WTC11 (cell line): Measurements from ENCODE around the gene PGM2. TPM values are rescaled to one million over a fixed set of nuclear protein-coding genes. Genes with fewer than 3 reads are reported as not detected.
A peak's percentile ranks its signal among the peaks of the same experiment; 100 is the strongest.

ENCODE experiments used
- ATAC-seq: fragments of 200-7000 bp; cut with Tn5 transposase; 2 replicates; pipeline ENCODE4 v1.10.0; 2021; ENCODE audit warnings: mild to moderate bottlenecking, moderate library complexity
- CTCF ChIA-PET: fragments of 300-600 bp; sonication (Branson Sonifier 250); formaldehyde crosslinking; loops from one replicate; lab custom pipeline; 2021; ENCODE audit warnings: antibody characterized with exemption; lab: Charles Lee
- POLR2A ChIA-PET: fragments of 350-600 bp; sonication (Branson Sonifier 250); formaldehyde crosslinking; loops from one replicate; lab custom pipeline; 2021; ENCODE audit warnings: antibody characterized with exemption; lab: Charles Lee
- DNase-seq: peaks from one replicate; pipeline ENCODE4 v3.0.0; 2021; ENCODE audit warnings: low spot score
- H3K27ac Mint-ChIP-seq: 2 replicates; pipeline ENCODE4 v1.8.0; 2021; ENCODE audit warnings: mixed read lengths
- H3K27me3 Mint-ChIP-seq: 2 replicates; pipeline ENCODE4 v1.8.0; 2021; ENCODE audit warnings: low read depth, mild to moderate bottlenecking, moderate library complexity, mixed read lengths
- H3K36me3 Mint-ChIP-seq: 2 replicates; pipeline ENCODE4 v1.8.0; 2021; ENCODE audit warnings: mixed read lengths
- H3K4me1 Mint-ChIP-seq: 2 replicates; pipeline ENCODE4 v1.8.0; 2022; ENCODE audit warnings: mixed read lengths
- H3K4me3 Mint-ChIP-seq: 2 replicates; pipeline ENCODE4 v1.8.0; 2021; ENCODE audit warnings: mild to moderate bottlenecking, moderate library complexity, mixed read lengths
- H3K9me3 Mint-ChIP-seq: 2 replicates; pipeline ENCODE4 v1.8.0; 2021; ENCODE audit warnings: mixed read lengths
- CREB1 ChIP-seq: sonication (generic); formaldehyde crosslinking; IDR thresholded peaks from 2 replicates; pipeline ENCODE4 v1.8.0; 2023; ENCODE audit warnings: mild to moderate bottlenecking, missing genetic modification reagents
- CREM ChIP-seq: sonication (generic); formaldehyde crosslinking; IDR thresholded peaks from 2 replicates; pipeline ENCODE4 v1.8.1; 2022; ENCODE audit warnings: mild to moderate bottlenecking, missing genetic modification reagents, moderate library complexity
- ESRRA ChIP-seq: sonication (generic); formaldehyde crosslinking; IDR thresholded peaks from 2 replicates; pipeline ENCODE4 v1.8.1; 2022; ENCODE audit warnings: mild to moderate bottlenecking, missing genetic modification reagents, borderline replicate concordance
- FOXJ3 ChIP-seq: sonication (generic); formaldehyde crosslinking; IDR thresholded peaks from 2 replicates; pipeline ENCODE4 v1.9.0; 2021; ENCODE audit warnings: missing genetic modification reagents, mild to moderate bottlenecking, borderline replicate concordance
- GRHL2 ChIP-seq: fragments of 250-450 bp; sonication (Bioruptor Pico); IDR thresholded peaks from 2 replicates; pipeline ENCODE4 v1.8.0; 2022; ENCODE audit warnings: mild to moderate bottlenecking, moderate library complexity; ENCODE audit not compliant: insufficient replicate concordance, severe bottlenecking
- GTF2I ChIP-seq: fragments of 250-450 bp; sonication (Bioruptor Pico); conservative IDR thresholded peaks from 2 replicates; pipeline ENCODE4 v1.4.0; 2021; ENCODE audit warnings: mild to moderate bottlenecking
- HMGA2 ChIP-seq: fragments of 250-450 bp; sonication (Bioruptor Pico); IDR thresholded peaks from 2 replicates; pipeline ENCODE4 v1.4.0; 2021; ENCODE audit warnings: mild to moderate bottlenecking, moderate library complexity
- JAZF1 ChIP-seq: fragments of 250-450 bp; sonication (Bioruptor Pico); IDR thresholded peaks from 2 replicates; pipeline ENCODE4 v1.9.0; 2021; ENCODE audit warnings: moderate library complexity, mild to moderate bottlenecking, inconsistent platforms
- MXD4 ChIP-seq: fragments of 250-450 bp; sonication (Bioruptor Pico); IDR thresholded peaks from 2 replicates; pipeline ENCODE4 v1.8.0; 2021; ENCODE audit warnings: mild to moderate bottlenecking, moderate library complexity, borderline replicate concordance
- MYBL2 ChIP-seq: sonication (generic); formaldehyde crosslinking; IDR thresholded peaks from 2 replicates; pipeline ENCODE4 v1.8.1; 2023; ENCODE audit warnings: mild to moderate bottlenecking, moderate library complexity, missing genetic modification reagents
- NFATC4 ChIP-seq: fragments of 250-450 bp; sonication (Bioruptor Pico); IDR thresholded peaks from 2 replicates; pipeline ENCODE4 v1.9.0; 2021; ENCODE audit warnings: mild to moderate bottlenecking
- NR2C2 ChIP-seq: sonication (generic); formaldehyde crosslinking; IDR thresholded peaks from 2 replicates; pipeline ENCODE4 v1.8.0; 2022; ENCODE audit warnings: mild to moderate bottlenecking, missing genetic modification reagents
- SP1 ChIP-seq: sonication (generic); formaldehyde crosslinking; conservative IDR thresholded peaks from 2 replicates; pipeline ENCODE4 v1.8.1; 2022; ENCODE audit warnings: missing genetic modification reagents
- TCF7 ChIP-seq: sonication (generic); formaldehyde crosslinking; IDR thresholded peaks from 2 replicates; pipeline ENCODE4 v1.8.0; 2022; ENCODE audit warnings: mild to moderate bottlenecking, low read depth, missing genetic modification reagents, moderate library complexity
- TEAD4 ChIP-seq: sonication (generic); formaldehyde crosslinking; IDR thresholded peaks from 2 replicates; pipeline ENCODE4 v1.8.0; 2022; ENCODE audit warnings: mild to moderate bottlenecking, missing genetic modification reagents
- TP53 ChIP-seq: sonication (generic); formaldehyde crosslinking; IDR thresholded peaks from 2 replicates; pipeline ENCODE4 v1.8.1; 2023; ENCODE audit warnings: mild to moderate bottlenecking, missing genetic modification reagents
- ZNF138 ChIP-seq: sonication (generic); formaldehyde crosslinking; conservative IDR thresholded peaks from 2 replicates; pipeline ENCODE4 v1.8.1; 2022; ENCODE audit warnings: mild to moderate bottlenecking, moderate library complexity, missing genetic modification reagents
- ZNF263 ChIP-seq: sonication (generic); formaldehyde crosslinking; IDR thresholded peaks from 2 replicates; pipeline ENCODE4 v1.8.1; 2022; ENCODE audit warnings: low read depth, mild to moderate bottlenecking, moderate library complexity, missing genetic modification reagents
- ZNF317 ChIP-seq: sonication (generic); formaldehyde crosslinking; IDR thresholded peaks from 2 replicates; pipeline ENCODE4 v1.8.1; 2023; ENCODE audit warnings: low read depth, mild to moderate bottlenecking, moderate library complexity, missing genetic modification reagents, borderline replicate concordance
- total RNA-seq: library from RNA; stranded (reverse); gene quantifications from 3 replicates; pipeline ENCODE4 v1.2.3, GENCODE V29; 2021
- TF ChIP-seq, protein P1 (sequence below): sonication (generic); formaldehyde crosslinking; IDR thresholded peaks from 2 replicates; pipeline ENCODE4 v1.8.0; 2022; ENCODE audit warnings: mild to moderate bottlenecking, missing genetic modification reagents
- TF ChIP-seq, protein P2 (sequence below): sonication (generic); formaldehyde crosslinking; IDR thresholded peaks from 2 replicates; pipeline ENCODE4 v1.8.1; 2022; ENCODE audit warnings: low read depth, mild to moderate bottlenecking, moderate library complexity, missing genetic modification reagents, borderline replicate concordance
- TF ChIP-seq, protein P3 (sequence below): fragments of 250-450 bp; sonication (Bioruptor Pico); IDR thresholded peaks from 2 replicates; pipeline ENCODE4 v1.9.0; 2021; ENCODE audit warnings: mild to moderate bottlenecking
- TF ChIP-seq, protein P4 (sequence below): fragments of 250-450 bp; sonication (Bioruptor Pico); IDR thresholded peaks from 2 replicates; pipeline ENCODE4 v1.8.0; 2021; ENCODE audit warnings: mild to moderate bottlenecking
- TF ChIP-seq, protein P5 (sequence below): sonication (generic); formaldehyde crosslinking; conservative IDR thresholded peaks from 2 replicates; pipeline ENCODE4 v1.8.1; 2023; ENCODE audit warnings: mild to moderate bottlenecking, low read depth, missing genetic modification reagents, moderate library complexity

PGM2 gene
- total RNA-seq, 1 experiment from 2014 or later = 31.4 TPM

DNA sequence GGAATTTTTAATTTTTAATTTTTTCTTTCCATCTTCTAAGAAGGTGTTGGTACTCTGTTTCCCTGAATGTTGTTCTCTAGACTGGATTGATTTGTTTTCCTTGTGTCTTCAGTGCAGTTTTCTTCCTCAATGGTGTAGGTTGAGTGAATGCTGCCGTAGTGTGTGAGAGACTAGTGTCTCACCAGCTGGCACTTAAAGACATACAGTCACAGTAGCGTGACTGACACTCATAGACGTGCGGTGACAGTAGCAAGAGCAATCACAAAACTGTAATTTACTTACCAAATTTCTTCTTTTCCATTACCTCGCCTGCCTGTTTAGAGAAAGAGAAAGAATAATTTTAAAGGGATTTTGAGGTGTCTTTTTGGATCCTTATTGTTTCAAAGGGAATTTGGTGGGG is 21.4 kb upstream of the PGM2 start:
- Mint-ChIP-seq H3K36me3 (peaks cover 4% of the 10 kb centered on the region; the same call in 1 of the 2 replicates), H3K4me3 (no peak overlapping the region), H3K27ac (peak overlapping the region; percentile 76), H3K9me3 (peaks cover 13% of the 10 kb centered on the region), H3K27me3 (no peaks in the 10 kb centered on the region), H3K4me1 (peaks cover 21% of the 10 kb centered on the region)
- CTCF ChIA-PET = interaction anchor here (1.4 kb wide), 1 partner anchor 230 kb away, joined by 3 read pairs; no protein-coding TSS in a partner anchor
- ATAC-seq = no peak
- POLR2A ChIA-PET = no interaction called here
- no peak for TF ChIP-seq CREB1 (CRISPR knock-in tag)
- DNase-seq = no peak

DNA sequence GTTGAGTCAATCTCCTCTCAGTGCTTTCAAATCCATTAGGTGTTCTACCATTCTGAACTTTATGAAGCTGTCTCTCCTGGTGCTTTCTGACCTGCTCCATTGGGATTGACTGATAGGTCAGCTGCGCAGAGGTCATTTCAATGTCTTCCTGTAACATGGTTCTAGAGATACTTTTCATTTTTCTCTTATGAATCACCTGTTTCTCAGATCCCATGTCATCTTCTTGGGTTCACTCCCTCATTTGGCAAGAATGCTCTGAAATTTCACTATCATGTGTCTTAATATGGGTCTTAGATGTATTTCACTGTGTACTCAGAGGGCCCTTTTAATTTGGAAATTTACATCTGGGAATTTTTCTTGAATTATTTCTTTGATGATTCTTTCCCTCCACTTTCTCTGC is 13.8 kb upstream of the PGM2 start:
- no peak for DNase-seq
- no peak for ATAC-seq
- POLR2A ChIA-PET = no interaction called here
- Mint-ChIP-seq H3K4me3 (no peak overlapping the region), H3K9me3 (peaks cover 21% of the 10 kb centered on the region), H3K36me3 (no peaks in the 10 kb centered on the region)
- no peak for TF ChIP-seq SP1 (CRISPR knock-in tag)
- TF ChIP-seq NR2C2 (CRISPR knock-in tag) = no peak
- TF ChIP-seq, protein P1, sequence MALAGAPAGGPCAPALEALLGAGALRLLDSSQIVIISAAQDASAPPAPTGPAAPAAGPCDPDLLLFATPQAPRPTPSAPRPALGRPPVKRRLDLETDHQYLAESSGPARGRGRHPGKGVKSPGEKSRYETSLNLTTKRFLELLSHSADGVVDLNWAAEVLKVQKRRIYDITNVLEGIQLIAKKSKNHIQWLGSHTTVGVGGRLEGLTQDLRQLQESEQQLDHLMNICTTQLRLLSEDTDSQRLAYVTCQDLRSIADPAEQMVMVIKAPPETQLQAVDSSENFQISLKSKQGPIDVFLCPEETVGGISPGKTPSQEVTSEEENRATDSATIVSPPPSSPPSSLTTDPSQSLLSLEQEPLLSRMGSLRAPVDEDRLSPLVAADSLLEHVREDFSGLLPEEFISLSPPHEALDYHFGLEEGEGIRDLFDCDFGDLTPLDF (CRISPR knock-in tag) = no peak
- TF ChIP-seq HMGA2 = no peak
- no peak for TF ChIP-seq ZNF263 (CRISPR knock-in tag)
- TF ChIP-seq FOXJ3 = no peak
- no peak for TF ChIP-seq MYBL2 (CRISPR knock-in tag)
- no peak for TF ChIP-seq GRHL2 (CRISPR knock-in tag)
- no peak for TF ChIP-seq CREM (CRISPR knock-in tag)
- no peak for TF ChIP-seq ZNF138 (CRISPR knock-in tag)
- TF ChIP-seq NFATC4 (CRISPR knock-in tag) = no peak
- no peak for TF ChIP-seq CREB1 (CRISPR knock-in tag)
- TF ChIP-seq, all 79 proteins: peak for 0
- CTCF ChIA-PET = no interaction called here
- H3K27me3 Mint-ChIP-seq = no peaks in the 10 kb centered on the region; the same call in 1 of the 2 replicates
- peaks cover 21% of the 10 kb centered on the region for H3K4me1 Mint-ChIP-seq
- H3K27ac Mint-ChIP-seq = no peak overlapping the region

DNA sequence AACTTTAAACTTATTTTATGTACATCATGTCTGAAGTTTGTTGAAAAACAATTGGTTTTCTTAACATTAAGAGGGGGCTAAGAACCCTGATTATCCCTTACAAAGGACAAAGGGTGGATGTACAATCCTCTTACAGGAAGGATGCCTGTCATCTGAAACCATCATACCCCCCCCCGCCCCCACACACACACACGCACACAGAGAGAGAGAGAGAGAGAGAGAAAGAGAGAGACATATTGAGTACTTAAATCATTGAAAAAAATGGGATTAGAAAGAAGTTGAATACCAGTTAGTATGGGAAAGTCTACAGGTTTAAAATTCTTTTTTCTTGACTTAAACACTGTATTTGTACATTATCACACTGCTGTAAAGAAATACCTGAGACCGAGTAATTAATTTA is 10.9 kb upstream of the PGM2 start:
- H3K27ac Mint-ChIP-seq = no peak overlapping the region
- POLR2A ChIA-PET = no interaction called here
- no peak for DNase-seq
- TF ChIP-seq GTF2I (CRISPR knock-in tag) (no peak), TP53 (CRISPR knock-in tag) (no peak), ZNF317 (CRISPR knock-in tag) (no peak), GRHL2 (CRISPR knock-in tag) (no peak), TCF7 (CRISPR knock-in tag) (no peak), ZNF138 (CRISPR knock-in tag) (no peak), MXD4 (CRISPR knock-in tag) (no peak), TEAD4 (CRISPR knock-in tag) (no peak)
- peaks cover 5% of the 10 kb centered on the region for H3K36me3 Mint-ChIP-seq
- no peak overlapping the region for H3K4me3 Mint-ChIP-seq
- H3K4me1 Mint-ChIP-seq = peaks cover 16% of the 10 kb centered on the region
- ATAC-seq = no peak
- H3K9me3 Mint-ChIP-seq = peaks cover 27% of the 10 kb centered on the region
- no peaks in the 10 kb centered on the region; the same call in 1 of the 2 replicates for H3K27me3 Mint-ChIP-seq
- CTCF ChIA-PET = no interaction called here

DNA sequence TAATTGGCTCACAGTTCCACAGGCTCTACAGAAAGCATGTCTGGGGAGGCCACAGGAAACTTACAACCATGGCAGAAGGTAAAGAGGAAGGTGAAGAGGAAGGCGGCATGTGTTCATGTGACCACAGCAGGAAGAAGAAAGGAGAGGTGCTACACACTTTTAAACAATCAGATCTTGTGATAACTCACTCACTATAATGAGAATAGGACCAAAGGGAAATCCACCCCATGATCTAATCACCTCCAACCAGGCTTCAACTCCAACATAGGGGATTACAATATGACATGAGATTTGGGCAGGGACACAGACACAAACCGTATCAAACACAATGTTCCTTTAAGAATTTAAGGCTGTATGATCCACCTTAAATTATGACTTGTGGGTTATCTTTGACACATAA is 10.5 kb upstream of the PGM2 start:
- no peak overlapping the region for H3K27ac Mint-ChIP-seq
- H3K4me1 Mint-ChIP-seq = peaks cover 11% of the 10 kb centered on the region
- no peak for ATAC-seq
- no peak overlapping the region for H3K4me3 Mint-ChIP-seq
- CTCF ChIA-PET = interaction anchor here (1.1 kb wide), 1 partner anchor 11 kb away, joined by 3 read pairs; the partner anchor contains the start of gene PGM2
- H3K9me3 Mint-ChIP-seq = peaks cover 27% of the 10 kb centered on the region
- H3K27me3 Mint-ChIP-seq = no peaks in the 10 kb centered on the region; the same call in 1 of the 2 replicates
- POLR2A ChIA-PET = no interaction called here
- DNase-seq = no peak
- H3K36me3 Mint-ChIP-seq = peaks cover 5% of the 10 kb centered on the region
- no peak for TF ChIP-seq SP1 (CRISPR knock-in tag)
- TF ChIP-seq, protein P2, sequence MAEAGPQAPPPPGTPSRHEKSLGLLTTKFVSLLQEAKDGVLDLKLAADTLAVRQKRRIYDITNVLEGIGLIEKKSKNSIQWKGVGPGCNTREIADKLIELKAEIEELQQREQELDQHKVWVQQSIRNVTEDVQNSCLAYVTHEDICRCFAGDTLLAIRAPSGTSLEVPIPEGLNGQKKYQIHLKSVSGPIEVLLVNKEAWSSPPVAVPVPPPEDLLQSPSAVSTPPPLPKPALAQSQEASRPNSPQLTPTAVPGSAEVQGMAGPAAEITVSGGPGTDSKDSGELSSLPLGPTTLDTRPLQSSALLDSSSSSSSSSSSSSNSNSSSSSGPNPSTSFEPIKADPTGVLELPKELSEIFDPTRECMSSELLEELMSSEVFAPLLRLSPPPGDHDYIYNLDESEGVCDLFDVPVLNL (CRISPR knock-in tag) = no peak
- TF ChIP-seq, protein P3, sequence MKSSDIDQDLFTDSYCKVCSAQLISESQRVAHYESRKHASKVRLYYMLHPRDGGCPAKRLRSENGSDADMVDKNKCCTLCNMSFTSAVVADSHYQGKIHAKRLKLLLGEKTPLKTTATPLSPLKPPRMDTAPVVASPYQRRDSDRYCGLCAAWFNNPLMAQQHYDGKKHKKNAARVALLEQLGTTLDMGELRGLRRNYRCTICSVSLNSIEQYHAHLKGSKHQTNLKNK (CRISPR knock-in tag) = no peak
- TF ChIP-seq JAZF1 (CRISPR knock-in tag) = no peak
- no peak for TF ChIP-seq ESRRA
- TF ChIP-seq ZNF138 (CRISPR knock-in tag) = no peak
- TF ChIP-seq, protein P4, sequence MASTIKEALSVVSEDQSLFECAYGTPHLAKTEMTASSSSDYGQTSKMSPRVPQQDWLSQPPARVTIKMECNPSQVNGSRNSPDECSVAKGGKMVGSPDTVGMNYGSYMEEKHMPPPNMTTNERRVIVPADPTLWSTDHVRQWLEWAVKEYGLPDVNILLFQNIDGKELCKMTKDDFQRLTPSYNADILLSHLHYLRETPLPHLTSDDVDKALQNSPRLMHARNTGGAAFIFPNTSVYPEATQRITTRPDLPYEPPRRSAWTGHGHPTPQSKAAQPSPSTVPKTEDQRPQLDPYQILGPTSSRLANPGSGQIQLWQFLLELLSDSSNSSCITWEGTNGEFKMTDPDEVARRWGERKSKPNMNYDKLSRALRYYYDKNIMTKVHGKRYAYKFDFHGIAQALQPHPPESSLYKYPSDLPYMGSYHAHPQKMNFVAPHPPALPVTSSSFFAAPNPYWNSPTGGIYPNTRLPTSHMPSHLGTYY (CRISPR knock-in tag) = no peak
- TF ChIP-seq, protein P5, sequence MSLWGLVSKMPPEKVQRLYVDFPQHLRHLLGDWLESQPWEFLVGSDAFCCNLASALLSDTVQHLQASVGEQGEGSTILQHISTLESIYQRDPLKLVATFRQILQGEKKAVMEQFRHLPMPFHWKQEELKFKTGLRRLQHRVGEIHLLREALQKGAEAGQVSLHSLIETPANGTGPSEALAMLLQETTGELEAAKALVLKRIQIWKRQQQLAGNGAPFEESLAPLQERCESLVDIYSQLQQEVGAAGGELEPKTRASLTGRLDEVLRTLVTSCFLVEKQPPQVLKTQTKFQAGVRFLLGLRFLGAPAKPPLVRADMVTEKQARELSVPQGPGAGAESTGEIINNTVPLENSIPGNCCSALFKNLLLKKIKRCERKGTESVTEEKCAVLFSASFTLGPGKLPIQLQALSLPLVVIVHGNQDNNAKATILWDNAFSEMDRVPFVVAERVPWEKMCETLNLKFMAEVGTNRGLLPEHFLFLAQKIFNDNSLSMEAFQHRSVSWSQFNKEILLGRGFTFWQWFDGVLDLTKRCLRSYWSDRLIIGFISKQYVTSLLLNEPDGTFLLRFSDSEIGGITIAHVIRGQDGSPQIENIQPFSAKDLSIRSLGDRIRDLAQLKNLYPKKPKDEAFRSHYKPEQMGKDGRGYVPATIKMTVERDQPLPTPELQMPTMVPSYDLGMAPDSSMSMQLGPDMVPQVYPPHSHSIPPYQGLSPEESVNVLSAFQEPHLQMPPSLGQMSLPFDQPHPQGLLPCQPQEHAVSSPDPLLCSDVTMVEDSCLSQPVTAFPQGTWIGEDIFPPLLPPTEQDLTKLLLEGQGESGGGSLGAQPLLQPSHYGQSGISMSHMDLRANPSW (CRISPR knock-in tag) = no peak
